Esophagus squamous epithelium (tissue), 5 donors: ENCODE data around the gene PHACTR1. TPM values are rescaled to one million over a fixed set of nuclear protein-coding genes. Genes with fewer than 3 reads are reported as not detected.
A peak's percentile ranks its signal among the peaks of the same experiment; 100 is the strongest.

Source experiments
- DNase-seq: peaks from one replicate; lab custom pipeline; 2025; lab: John Stamatoyannopoulos, UW
- H3K27ac ChIP-seq, 4 donors: fragments of 200-600 bp; sonication (generic); one replicate each; pipeline ENCODE4 v1.5.1; 2016 to 2019; ENCODE audit warnings: mild to moderate bottlenecking in 1 of 4
- H3K27me3 ChIP-seq, 4 donors: fragments of 200-600 bp; sonication (generic); 1 replicate in 3 of 4; 2 replicates in 1 of 4; pipeline versions ENCODE4 v1.5.1 to v1.6.0; 2017 to 2021; ENCODE audit warnings: antibody characterized with exemption in 1 of 4
- H3K36me3 ChIP-seq, 3 donors: fragments of 200-600 bp; sonication (generic); one replicate each; pipeline ENCODE4 v1.5.1; 2016 to 2019
- H3K4me1 ChIP-seq, 3 donors: fragments of 200-600 bp; sonication (generic); one replicate each; pipeline ENCODE4 v1.5.1; 2017 to 2019
- H3K4me3 ChIP-seq, 4 donors: fragments of 200-600 bp; sonication (generic); 1 replicate in 3 of 4; 2 replicates in 1 of 4; pipeline ENCODE4 v1.5.1; 2016 to 2019; ENCODE audit warnings: mild to moderate bottlenecking in 2 of 4, moderate library complexity in 1 of 4
- H3K9me3 ChIP-seq, 3 donors: fragments of 200-600 bp; sonication (generic); one replicate each; pipeline ENCODE4 v1.5.1; 2016 to 2019
- CTCF ChIP-seq, 6 experiments: fragments of 450-650 bp in 4 of 6; fragments of 200-600 bp in 2 of 6; sonication (generic) in 2 of 6; IDR thresholded peaks; one replicate each; pipeline ENCODE4 v1.5.1; 2016 to 2019; ENCODE audit warnings: antibody characterized with exemption in 6 of 6, mild to moderate bottlenecking in 4 of 6, moderate library complexity in 4 of 6
- POLR2A ChIP-seq, 4 donors: fragments of 450-650 bp; IDR thresholded peaks; one replicate each; pipeline ENCODE4 v1.6.1; 2017; ENCODE audit warnings: antibody characterized with exemption in 4 of 4, mild to moderate bottlenecking in 4 of 4, moderate library complexity in 3 of 4
- WGBS, 2 donors: methylation state at CpG; one replicate each; pipeline ENCODE4 v1.1.5; 2018; 5-methylcytosine and 5-hydroxymethylcytosine counted together
- intact Hi-C: fragments of 100-400 bp; cut with DNase I; formaldehyde crosslinking; loops from one replicate; pipeline ENCODE4 v1.15.0; 2022
- total RNA-seq, 4 donors: library from RNA; depleted of rRNA; stranded (reverse); fragments of >200 nt; gene quantifications; one replicate each; pipeline ENCODE4 v1.1.0, GENCODE V29; 2016
- donor health status: DM: yes; HTN: yes; CAD: no.

PHACTR1 gene
- total RNA-seq, 4 donors from 2014 or later = 1.5 to 7.2 (median 4.5) TPM

GRCh38 chr6:13066050-13066449 is 349.5 kb downstream of the PHACTR1 start:
- intact Hi-C loops = no loop called here
- TF ChIP-seq CTCF (IDR thresholded peaks at IDR 0.05) (no peak), POLR2A (IDR thresholded peaks at IDR 0.05) (no peak)
- no peaks in the 10 kb centered on the region for H3K36me3 ChIP-seq
- H3K4me1 ChIP-seq = peaks cover 0 to 4% (median 0%) of the 10 kb centered on the region in 3 donors
- no peaks in the 10 kb centered on the region for H3K9me3 ChIP-seq
- WGBS, 2 donors = 90 to 91% methylated on average over 4 of the region's 4 CpGs
- DNase-seq = no peak
- H3K27ac ChIP-seq = no peak overlapping the region
- H3K27me3 ChIP-seq = no peaks in the 10 kb centered on the region
- no peak overlapping the region for H3K4me3 ChIP-seq

- intact Hi-C loops = no loop called here
- Histone ChIP-seq H3K27ac (no peak overlapping the region), H3K27me3 (no peaks in the 10 kb centered on the region), H3K36me3 (no peaks in the 10 kb centered on the region), H3K4me1 (peaks cover 0 to 4% (median 0%) of the 10 kb centered on the region in 3 donors), H3K4me3 (no peak overlapping the region), H3K9me3 (no peaks in the 10 kb centered on the region)
- 75 to 89% methylated on average over 1 of the region's 1 CpG for whole genome bisulfite sequencing, 2 donors
- no peak for DNase-seq
- no peak for TF ChIP-seq CTCF (IDR thresholded peaks at IDR 0.05)
- TF ChIP-seq POLR2A (IDR thresholded peaks at IDR 0.05) = no peak
These were observed 350.3 kb downstream of the PHACTR1 start for GRCh38 chr6:13066820-13067219.

- Histone ChIP-seq H3K4me1 (peaks cover 0 to 4% (median 0%) of the 10 kb centered on the region in 3 donors), H3K36me3 (no peaks in the 10 kb centered on the region), H3K27me3 (no peaks in the 10 kb centered on the region), H3K9me3 (no peaks in the 10 kb centered on the region), H3K27ac (peak overlapping the region in 1 of 4 donors; percentile 44), H3K4me3 (no peak overlapping the region)
- 52 to 75% methylated on average over 12 of the region's 12 CpGs for WGBS, 2 donors
- TF ChIP-seq POLR2A (IDR thresholded peaks at IDR 0.05) (no peak), CTCF (IDR thresholded peaks at IDR 0.05) (no peak)
- no peak for DNase-seq
- intact Hi-C loops = no loop called here
These were observed 352.1 kb downstream of the PHACTR1 start for GRCh38 chr6:13068586-13069210.

GRCh38 chr6:13071550-13072345 is 355.2 kb downstream of the PHACTR1 start:
- no peak for TF ChIP-seq POLR2A (IDR thresholded peaks at IDR 0.05)
- TF ChIP-seq CTCF (IDR thresholded peaks at IDR 0.05) = no peak
- intact Hi-C loops = no loop called here
- WGBS, 2 donors = 61 to 62% methylated on average over 6 of the region's 6 CpGs

More at GRCh38 chr6:13071550-13072345, 355.2 kb downstream of the PHACTR1 start:
- Histone ChIP-seq H3K27me3 (no peaks in the 10 kb centered on the region), H3K4me3 (no peak overlapping the region), H3K27ac (no peak overlapping the region), H3K4me1 (peaks cover 0 to 4% (median 0%) of the 10 kb centered on the region in 3 donors), H3K9me3 (no peaks in the 10 kb centered on the region), H3K36me3 (no peaks in the 10 kb centered on the region)
- DNase-seq = no peak
